Stimulated activated CD8-positive, alpha-beta memory T cell treated with anti-CD3 and anti-CD28 coated beads, Interleukin-15, amount 100 ng/mL, for 4 hours (primary cell): Measurements from ENCODE around the gene CD3G.
A peak's percentile ranks its signal among the peaks of the same experiment; 100 is the strongest.
"Not testable (repeated sequence)": the region's sequence is repeated elsewhere in the genome, so short reads cannot be mapped to it uniquely, and the experiment has no call there.

Experiments
- DNase-seq, 2 donors: peaks; one replicate each; pipeline ENCODE4 v3.0.0-alpha.2; 2020; ENCODE audit warnings: low read depth in 2 of 2

Gene CD3G

GRCh38 chr11:118379497-118379896 lies 35.4 kb downstream of the CD3G start:
- DNase-seq: no peak

- DNase-seq: no peak
Measured at GRCh38 chr11:118380571-118380970, 36.4 kb downstream of the CD3G start.

- DNase-seq: no peak
Measured at GRCh38 chr11:118382954-118383353, 38.8 kb downstream of the CD3G start.

- DNase-seq: no peak
Measured at GRCh38 chr11:118383657-118384056, 39.5 kb downstream of the CD3G start.

- no peak for DNase-seq
Measured at GRCh38 chr11:118396097-118396501, 52.0 kb downstream of the CD3G start.

GRCh38 chr11:118397448-118397847 lies 53.3 kb downstream of the CD3G start:
- DNase-seq: no peak

GRCh38 chr11:118398791-118399559 lies 54.8 kb downstream of the CD3G start:
- DNase-seq: peak in 1 of 2 donors; percentile 19

GRCh38 chr11:118401151-118401879 lies 57.2 kb downstream of the CD3G start, which contains the start of gene ATP5MG:
ATP5MG (plus strand) TSS chr11:118401606; CDS start chr11:118401666, 60 bp downstream.
- peak; percentile 75 to 89 for DNase-seq

- DNase-seq: no peak
Measured at GRCh38 chr11:118401880-118402590, 57.9 kb downstream of the CD3G start.

- not testable (repeated sequence) for DNase-seq
Measured at GRCh38 chr11:118402594-118402993, 58.5 kb downstream of the CD3G start.
